Activated naive CD8-positive, alpha-beta T cell treated with anti-CD3 and anti-CD28 coated beads for 36 hours (primary cell): Measurements from ENCODE around the gene DNAL1. TPM values are rescaled to one million over a fixed set of nuclear protein-coding genes. Genes with fewer than 3 reads are reported as not detected.
"Not testable (repeated sequence)": the region's sequence is repeated elsewhere in the genome, so short reads cannot be mapped to it uniquely, and the experiment has no call there.

ENCODE experiments used
- DNase-seq: peaks from one replicate; pipeline ENCODE4 v3.0.0; 2021
- H3K27ac Mint-ChIP-seq: one replicate; pipeline ENCODE4 v1.8.0; 2022; ENCODE audit warnings: mild to moderate bottlenecking, moderate library complexity, mixed read lengths
- H3K27me3 Mint-ChIP-seq: one replicate; pipeline ENCODE4 v1.8.0; 2022; ENCODE audit warnings: mild to moderate bottlenecking, mixed read lengths
- H3K36me3 Mint-ChIP-seq: one replicate; pipeline ENCODE4 v1.8.0; 2021; ENCODE audit warnings: mild to moderate bottlenecking, mixed read lengths
- H3K4me1 Mint-ChIP-seq: one replicate; pipeline ENCODE4 v1.8.0; 2021; ENCODE audit warnings: mixed read lengths
- H3K4me3 Mint-ChIP-seq: one replicate; pipeline ENCODE4 v1.8.0; 2022; ENCODE audit warnings: mild to moderate bottlenecking, moderate library complexity, mixed read lengths
- H3K9me3 Mint-ChIP-seq: one replicate; pipeline ENCODE4 v1.8.0; 2022; ENCODE audit warnings: mixed read lengths
- total RNA-seq, 2 experiments: library from RNA; stranded (reverse); gene quantifications; one replicate each; pipeline ENCODE4 v1.2.3, GENCODE V29; 2021

Gene DNAL1
- total RNA-seq, 2 experiments from 2014 or later: 7.7 to 11.9 TPM

DNA sequence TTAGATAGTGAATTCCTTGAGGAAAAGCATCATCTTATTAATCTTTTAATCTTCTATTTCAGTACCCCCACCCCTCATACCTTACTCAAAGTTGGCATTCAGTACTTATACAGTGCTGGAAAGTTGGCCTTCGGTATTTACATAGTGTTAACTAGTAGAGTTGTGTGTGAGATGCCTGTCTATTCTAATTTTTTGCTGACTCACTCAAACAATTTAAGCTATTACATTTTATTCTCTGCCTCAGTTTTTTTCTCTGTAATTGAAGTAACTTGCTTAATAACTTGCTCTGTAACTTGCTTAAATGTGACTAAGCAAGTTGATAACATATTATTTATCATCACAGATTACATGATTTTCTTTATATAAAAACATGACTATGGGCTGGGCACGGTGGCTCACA, 20.3 kb downstream of the DNAL1 start:
- no peaks in the 10 kb centered on the region for H3K4me1 Mint-ChIP-seq
- H3K4me3 Mint-ChIP-seq: no peak overlapping the region
- H3K9me3 Mint-ChIP-seq: no peaks in the 10 kb centered on the region
- H3K27ac Mint-ChIP-seq: no peak overlapping the region
- H3K36me3 Mint-ChIP-seq: peaks cover 2% of the 10 kb centered on the region
- no peak for DNase-seq
- H3K27me3 Mint-ChIP-seq: no peaks in the 10 kb centered on the region

DNA sequence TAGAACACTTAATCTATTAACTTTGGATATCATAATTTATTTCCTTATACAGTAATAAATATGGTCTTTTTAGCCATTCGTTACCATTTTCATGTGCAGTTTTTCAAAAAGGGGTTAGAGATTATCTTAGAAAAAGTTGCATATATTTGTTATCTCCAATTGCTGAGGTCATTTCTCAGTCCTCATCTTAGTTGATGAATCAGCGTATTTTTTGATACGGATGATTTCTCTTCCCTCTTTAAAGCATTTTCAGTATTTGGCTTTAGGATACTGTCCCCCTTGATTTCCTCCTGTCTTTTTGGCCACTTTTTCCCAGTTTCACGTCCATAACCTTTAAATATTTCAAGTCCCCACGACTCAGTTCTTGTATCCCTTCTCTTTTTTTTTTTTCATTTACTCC, 21.8 kb downstream of the DNAL1 start:
- Mint-ChIP-seq H3K4me1 (no peaks in the 10 kb centered on the region), H3K9me3 (no peaks in the 10 kb centered on the region), H3K36me3 (peaks cover 2% of the 10 kb centered on the region), H3K4me3 (no peak overlapping the region), H3K27ac (no peak overlapping the region), H3K27me3 (no peaks in the 10 kb centered on the region)
- no peak for DNase-seq

DNA sequence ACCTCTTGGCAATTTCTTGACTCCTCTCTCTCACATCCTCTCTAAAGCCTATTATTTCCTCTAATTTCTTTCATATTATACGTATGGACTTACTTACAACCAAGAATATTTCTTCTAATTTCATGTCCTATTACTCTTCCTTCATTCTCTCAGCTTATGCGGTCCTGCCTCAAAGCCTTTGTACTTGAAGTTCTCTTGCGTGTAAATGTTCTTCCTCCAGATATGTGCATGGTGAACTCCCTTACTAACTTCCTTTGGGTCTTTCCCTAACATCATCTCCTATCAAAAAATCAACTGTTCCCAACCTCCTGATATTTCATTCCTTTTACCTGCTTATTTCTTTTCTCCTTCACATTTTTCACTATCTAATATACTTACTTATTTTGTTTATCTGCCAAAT, 23.1 kb downstream of the DNAL1 start:
- Mint-ChIP-seq H3K27ac (no peak overlapping the region), H3K36me3 (peaks cover 2% of the 10 kb centered on the region), H3K4me1 (no peaks in the 10 kb centered on the region), H3K9me3 (no peaks in the 10 kb centered on the region), H3K4me3 (no peak overlapping the region), H3K27me3 (no peaks in the 10 kb centered on the region)
- no peak for DNase-seq

DNA sequence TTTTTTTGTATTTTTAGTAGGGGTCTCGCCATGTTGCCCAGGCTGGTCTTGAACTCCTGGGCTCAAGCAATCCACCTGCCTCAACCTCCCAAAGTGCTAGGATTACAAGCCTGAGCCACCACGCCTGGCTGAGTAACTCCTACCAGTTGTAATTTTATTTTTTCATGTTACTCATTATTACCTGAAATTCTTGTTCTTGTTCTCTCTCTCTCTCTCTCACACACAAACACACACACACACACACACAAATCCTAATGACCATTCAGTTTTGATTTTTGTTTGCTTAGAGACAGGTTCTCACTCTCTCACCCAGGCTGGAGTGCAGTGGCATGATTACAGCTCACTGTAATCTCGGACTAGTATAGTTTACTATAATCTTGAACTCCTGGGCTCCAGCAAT, 30.2 kb downstream of the DNAL1 start:
- no peaks in the 10 kb centered on the region for H3K36me3 Mint-ChIP-seq
- no peaks in the 10 kb centered on the region for H3K4me1 Mint-ChIP-seq
- no peaks in the 10 kb centered on the region for H3K9me3 Mint-ChIP-seq
- no peak for DNase-seq
- H3K27me3 Mint-ChIP-seq: no peaks in the 10 kb centered on the region
- H3K27ac Mint-ChIP-seq: no peak overlapping the region
- no peak overlapping the region for H3K4me3 Mint-ChIP-seq

DNA sequence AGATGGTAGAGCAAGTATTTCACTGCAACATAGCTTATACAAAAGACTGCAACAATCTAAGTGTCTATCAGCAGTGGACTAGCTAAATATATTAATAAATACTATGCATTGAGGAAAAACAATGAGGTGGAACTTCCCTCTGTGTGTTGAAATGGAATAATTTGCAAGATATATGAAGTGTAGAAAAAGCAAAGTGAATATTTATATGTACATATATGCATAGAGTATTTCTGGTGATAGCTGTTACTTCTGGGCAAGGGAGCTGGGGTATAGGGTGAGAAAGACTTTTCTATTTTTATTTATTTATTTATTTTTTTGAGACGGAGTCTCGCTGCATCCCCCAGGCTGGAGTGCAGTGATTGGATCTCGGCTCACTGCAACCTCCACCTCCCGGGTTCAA, 33.9 kb downstream of the DNAL1 start:
- Mint-ChIP-seq H3K4me3 (no peak overlapping the region), H3K27ac (no peak overlapping the region), H3K27me3 (no peaks in the 10 kb centered on the region), H3K36me3 (no peaks in the 10 kb centered on the region), H3K9me3 (no peaks in the 10 kb centered on the region), H3K4me1 (no peaks in the 10 kb centered on the region)
- no peak for DNase-seq

DNA sequence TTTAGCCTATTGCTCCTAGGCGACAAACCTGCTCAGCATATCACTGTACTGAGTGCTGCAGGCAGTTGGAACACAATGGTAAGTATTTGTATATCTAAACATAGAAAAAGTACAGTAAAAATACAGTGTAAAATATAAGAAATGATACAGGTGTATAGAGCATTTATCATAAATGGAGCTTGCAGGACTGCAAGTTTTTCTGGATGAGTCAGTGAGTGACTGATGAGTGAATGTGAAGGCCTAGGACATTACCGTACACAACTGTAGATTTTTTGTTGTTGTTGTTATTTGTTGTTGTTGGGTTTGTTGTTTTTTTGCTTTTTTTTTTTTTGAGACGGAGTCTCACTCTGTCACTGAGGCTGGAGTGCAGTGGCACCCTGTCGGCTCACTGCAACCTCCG, 36.0 kb downstream of the DNAL1 start:
- no peaks in the 10 kb centered on the region for H3K27me3 Mint-ChIP-seq
- DNase-seq: no peak
- no peaks in the 10 kb centered on the region for H3K9me3 Mint-ChIP-seq
- no peak overlapping the region for H3K4me3 Mint-ChIP-seq
- H3K4me1 Mint-ChIP-seq: no peaks in the 10 kb centered on the region
- no peaks in the 10 kb centered on the region for H3K36me3 Mint-ChIP-seq
- no peak overlapping the region for H3K27ac Mint-ChIP-seq

DNA sequence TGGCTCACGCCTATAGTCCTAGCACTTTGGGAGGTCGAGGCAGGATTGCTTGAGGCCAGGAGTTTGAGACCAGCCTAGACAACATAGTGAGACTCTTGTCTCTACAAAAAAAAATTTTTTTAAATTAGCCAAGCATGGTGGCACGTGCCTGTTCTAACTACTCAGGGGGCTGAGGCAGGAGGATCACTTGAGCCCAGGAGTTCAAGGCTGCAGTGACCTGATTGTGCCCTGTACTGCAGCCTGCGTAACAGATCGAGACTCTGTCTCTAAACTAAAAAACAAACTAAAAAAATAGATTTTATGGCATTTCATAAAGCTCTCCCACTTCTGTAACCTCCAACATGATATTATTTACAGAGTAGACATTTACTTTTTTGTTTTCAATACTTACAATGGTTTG, 39.8 kb downstream of the DNAL1 start:
- no peak for DNase-seq
- no peaks in the 10 kb centered on the region for H3K36me3 Mint-ChIP-seq
- no peaks in the 10 kb centered on the region for H3K4me1 Mint-ChIP-seq
- H3K27me3 Mint-ChIP-seq: no peaks in the 10 kb centered on the region
- H3K9me3 Mint-ChIP-seq: no peaks in the 10 kb centered on the region
- H3K4me3 Mint-ChIP-seq: no peak overlapping the region
- no peak overlapping the region for H3K27ac Mint-ChIP-seq

DNA sequence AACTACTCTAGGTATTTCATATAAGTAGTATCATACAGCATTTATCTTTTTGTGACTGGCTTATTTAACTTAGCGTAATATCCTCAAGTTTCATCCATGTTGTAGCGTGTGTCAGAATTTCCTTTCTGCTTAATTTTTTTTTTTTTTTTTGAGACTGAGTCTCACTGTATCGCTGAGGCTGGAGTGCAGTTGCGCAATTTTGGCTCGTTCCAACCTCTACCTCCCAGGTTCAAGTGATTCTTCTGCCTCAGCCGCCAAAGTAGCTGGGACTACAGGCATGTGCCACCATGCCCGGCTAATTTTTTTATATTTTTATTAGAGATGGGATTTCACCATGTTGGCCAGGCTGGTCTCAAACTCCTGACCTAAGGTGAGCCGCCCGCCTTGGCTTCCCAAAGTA, 40.5 kb downstream of the DNAL1 start:
- no peak overlapping the region for H3K4me3 Mint-ChIP-seq
- H3K27me3 Mint-ChIP-seq: no peaks in the 10 kb centered on the region
- H3K27ac Mint-ChIP-seq: no peak overlapping the region
- no peaks in the 10 kb centered on the region for H3K4me1 Mint-ChIP-seq
- H3K9me3 Mint-ChIP-seq: no peaks in the 10 kb centered on the region
- no peaks in the 10 kb centered on the region for H3K36me3 Mint-ChIP-seq
- no peak for DNase-seq

DNA sequence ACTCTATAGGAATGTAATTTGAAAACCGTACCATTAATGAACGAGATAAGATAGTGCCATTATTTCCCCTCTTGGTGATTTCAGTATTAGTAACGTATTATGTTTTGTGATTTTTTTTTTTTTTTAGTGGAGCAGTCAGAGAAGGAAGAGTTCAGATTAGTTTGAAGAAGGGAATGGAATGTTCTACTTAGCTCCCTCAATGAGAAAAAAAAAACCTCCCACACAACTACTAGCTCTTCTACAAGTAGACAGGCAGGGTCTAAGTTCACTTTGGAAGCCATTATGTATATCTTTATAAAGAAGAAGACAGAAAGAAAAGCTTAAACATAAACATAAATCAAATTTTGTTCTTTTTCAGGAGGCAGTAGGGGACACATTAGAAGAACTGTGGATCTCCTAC, 42.1 kb downstream of the DNAL1 start:
- Mint-ChIP-seq H3K27ac (no peak overlapping the region), H3K4me1 (no peaks in the 10 kb centered on the region), H3K9me3 (no peaks in the 10 kb centered on the region), H3K27me3 (no peaks in the 10 kb centered on the region), H3K4me3 (no peak overlapping the region), H3K36me3 (no peaks in the 10 kb centered on the region)
- no peak for DNase-seq

DNA sequence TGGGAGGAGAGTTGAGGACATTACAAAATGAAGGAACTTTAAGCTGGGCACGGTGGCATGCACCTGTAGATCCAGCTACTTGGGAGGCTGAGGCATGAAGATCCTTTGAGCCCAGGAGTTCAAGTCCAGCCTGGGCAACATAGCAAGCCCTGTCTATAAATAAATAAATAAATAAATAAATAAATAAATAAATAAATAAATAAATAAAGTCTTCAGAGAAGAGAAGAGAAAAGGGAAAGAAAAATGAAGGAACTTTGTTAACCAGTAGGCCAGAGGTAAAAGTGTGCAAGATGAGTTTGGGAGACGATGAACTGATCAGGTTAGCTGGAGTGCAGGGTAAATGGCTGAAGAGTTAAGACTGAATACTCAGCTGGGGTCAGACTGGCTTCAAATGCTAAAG, 49.3 kb downstream of the DNAL1 start:
- Mint-ChIP-seq H3K27me3 (no peaks in the 10 kb centered on the region), H3K9me3 (no peaks in the 10 kb centered on the region), H3K4me1 (peaks cover 22% of the 10 kb centered on the region), H3K27ac (no peak overlapping the region), H3K4me3 (no peak overlapping the region), H3K36me3 (peaks cover 4% of the 10 kb centered on the region)
- DNase-seq: no peak

DNA sequence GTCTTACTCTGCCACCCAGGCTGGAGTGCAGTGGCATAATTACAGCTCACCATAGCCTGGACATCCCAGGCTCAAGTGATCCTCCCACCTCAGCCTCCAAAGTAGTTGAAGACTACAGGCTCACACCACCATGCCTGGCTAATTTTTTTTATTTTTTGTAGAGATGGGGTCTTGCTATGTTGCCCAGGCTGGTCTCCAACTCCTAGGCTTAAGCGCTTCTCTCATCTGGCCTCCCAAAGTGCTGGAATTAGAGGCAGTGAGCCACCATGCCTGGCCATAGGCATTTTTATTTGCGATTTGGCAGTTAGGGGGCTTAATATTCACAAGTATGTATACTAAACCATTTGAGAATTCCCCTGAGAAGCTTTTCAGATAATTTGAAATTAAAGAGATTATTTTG, 50.3 kb downstream of the DNAL1 start:
- DNase-seq: no peak
- Mint-ChIP-seq H3K36me3 (peaks cover 7% of the 10 kb centered on the region), H3K27me3 (no peaks in the 10 kb centered on the region), H3K27ac (no peak overlapping the region), H3K9me3 (no peaks in the 10 kb centered on the region), H3K4me3 (no peak overlapping the region), H3K4me1 (peaks cover 23% of the 10 kb centered on the region)

DNA sequence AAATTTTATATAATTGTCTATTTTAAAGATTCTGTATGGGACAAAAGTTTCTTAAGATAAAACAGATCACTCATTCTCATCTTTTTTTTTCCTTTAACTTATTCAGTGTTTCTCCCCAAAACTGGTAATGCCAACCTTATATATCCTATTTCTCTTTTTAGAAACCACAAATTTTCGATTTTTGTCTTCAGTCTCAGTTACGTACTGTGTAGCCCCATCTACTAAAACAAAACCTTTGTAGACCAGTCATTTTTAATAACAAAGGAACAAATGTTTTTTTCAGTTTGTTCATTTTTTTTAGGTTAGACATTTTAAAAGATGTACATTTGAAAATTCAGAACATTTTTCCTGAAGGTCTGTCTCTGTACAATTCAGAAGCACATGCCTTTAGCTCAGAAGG, 51.2 kb downstream of the DNAL1 start:
- H3K27ac Mint-ChIP-seq: peak overlapping the region; percentile 86

DNA sequence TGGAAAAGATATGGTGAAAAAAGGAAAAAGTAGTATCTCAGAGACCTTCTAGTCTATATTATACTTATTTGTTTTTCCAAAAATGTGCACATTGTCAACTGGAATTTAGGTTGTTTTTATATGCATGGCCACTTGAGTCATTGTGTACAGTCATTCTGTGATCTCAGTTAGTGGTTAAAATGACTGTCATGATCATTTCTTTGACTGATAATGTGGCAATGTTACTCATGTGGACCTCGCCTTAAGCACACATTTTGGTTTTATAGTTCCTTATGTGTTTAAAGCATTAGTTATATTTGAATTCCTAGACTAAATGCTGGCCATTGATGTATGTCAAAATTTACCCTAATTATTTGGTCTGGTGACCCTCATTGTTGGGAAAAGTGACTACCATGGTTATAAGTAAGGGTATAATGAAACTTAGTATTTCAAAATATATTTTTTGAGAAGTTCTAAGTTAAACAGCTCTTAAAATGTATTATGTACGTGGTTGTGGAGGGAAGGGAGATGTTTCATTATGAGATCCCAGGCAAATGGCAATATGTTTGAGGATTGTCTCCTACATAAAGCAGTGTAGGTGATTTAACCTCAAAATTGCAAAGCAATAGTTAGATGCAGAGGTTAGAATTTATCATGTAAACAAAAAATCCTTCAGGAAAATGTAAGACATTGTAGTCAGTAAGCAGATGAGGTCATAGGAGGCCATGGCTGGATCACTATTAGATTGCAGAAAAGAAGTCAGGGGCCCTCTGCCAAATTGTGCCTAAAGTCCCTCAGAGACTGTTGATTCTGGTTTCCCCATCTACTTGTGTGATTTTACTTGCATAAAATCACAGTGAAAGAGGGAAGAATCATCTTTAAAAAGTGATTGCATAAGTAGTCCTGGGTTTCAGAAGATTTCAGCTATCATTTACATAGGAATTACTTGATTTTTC, 51.9 kb downstream of the DNAL1 start:
- Mint-ChIP-seq H3K4me3 (peak overlapping the region; percentile 32), H3K9me3 (no peaks in the 10 kb centered on the region), H3K27me3 (no peaks in the 10 kb centered on the region), H3K4me1 (peaks cover 30% of the 10 kb centered on the region), H3K36me3 (peaks cover 7% of the 10 kb centered on the region), H3K27ac (peak overlapping the region; percentile 94)
- DNase-seq: no peak

More for the DNA sequence above, 51.2 kb downstream of the DNAL1 start:
- Mint-ChIP-seq H3K36me3 (peaks cover 7% of the 10 kb centered on the region), H3K4me3 (peak overlapping the region; percentile 19), H3K9me3 (no peaks in the 10 kb centered on the region), H3K27me3 (no peaks in the 10 kb centered on the region), H3K4me1 (peaks cover 30% of the 10 kb centered on the region)
- no peak for DNase-seq

DNA sequence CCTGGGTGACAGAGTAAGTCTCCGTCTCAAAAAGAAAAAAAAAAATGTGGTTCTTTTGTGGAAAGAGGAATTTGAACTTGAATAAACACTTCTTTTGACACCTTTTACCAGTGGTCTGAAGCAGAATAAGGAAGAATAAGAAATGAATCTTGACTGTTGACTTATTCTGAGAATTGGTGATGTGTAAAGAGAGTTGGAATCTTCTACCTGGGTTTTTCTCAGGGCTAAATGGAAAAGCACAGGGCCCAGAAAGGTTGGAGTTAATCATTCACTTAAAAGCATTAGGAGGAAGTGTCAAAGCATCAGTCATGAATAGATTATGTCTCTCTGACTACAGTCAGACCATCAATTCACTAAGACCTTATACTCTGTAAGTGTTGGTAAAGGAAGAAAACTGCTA, 55.5 kb downstream of the DNAL1 start:
- Mint-ChIP-seq H3K27ac (no peak overlapping the region), H3K4me3 (no peak overlapping the region), H3K9me3 (no peaks in the 10 kb centered on the region), H3K27me3 (no peaks in the 10 kb centered on the region), H3K4me1 (peaks cover 30% of the 10 kb centered on the region), H3K36me3 (peaks cover 3% of the 10 kb centered on the region)
- DNase-seq: no peak

DNA sequence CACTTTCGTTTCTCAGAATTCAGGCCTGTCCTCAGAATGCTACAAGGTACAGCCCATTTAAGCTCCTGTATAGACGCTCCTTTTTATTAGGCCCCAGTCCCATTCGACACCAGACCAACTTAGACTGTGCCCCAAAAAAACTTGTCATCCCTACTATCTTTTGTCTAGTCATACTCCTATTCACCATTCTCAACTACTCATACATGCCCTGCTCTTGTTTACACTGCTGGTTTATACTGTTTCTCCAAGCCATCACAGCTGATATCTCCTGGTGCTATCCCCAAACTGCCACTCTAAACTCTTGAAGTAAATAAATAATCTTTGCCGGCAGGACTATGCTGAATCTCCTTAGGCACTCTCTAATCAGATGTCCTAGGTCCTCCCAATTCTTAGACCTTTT, 63.3 kb downstream of the DNAL1 start:
- DNase-seq, H3K9me3 Mint-ChIP-seq, H3K4me1 Mint-ChIP-seq, H3K27me3 Mint-ChIP-seq, H3K36me3 Mint-ChIP-seq, H3K4me3 Mint-ChIP-seq, H3K27ac Mint-ChIP-seq: not testable (repeated sequence)

DNA sequence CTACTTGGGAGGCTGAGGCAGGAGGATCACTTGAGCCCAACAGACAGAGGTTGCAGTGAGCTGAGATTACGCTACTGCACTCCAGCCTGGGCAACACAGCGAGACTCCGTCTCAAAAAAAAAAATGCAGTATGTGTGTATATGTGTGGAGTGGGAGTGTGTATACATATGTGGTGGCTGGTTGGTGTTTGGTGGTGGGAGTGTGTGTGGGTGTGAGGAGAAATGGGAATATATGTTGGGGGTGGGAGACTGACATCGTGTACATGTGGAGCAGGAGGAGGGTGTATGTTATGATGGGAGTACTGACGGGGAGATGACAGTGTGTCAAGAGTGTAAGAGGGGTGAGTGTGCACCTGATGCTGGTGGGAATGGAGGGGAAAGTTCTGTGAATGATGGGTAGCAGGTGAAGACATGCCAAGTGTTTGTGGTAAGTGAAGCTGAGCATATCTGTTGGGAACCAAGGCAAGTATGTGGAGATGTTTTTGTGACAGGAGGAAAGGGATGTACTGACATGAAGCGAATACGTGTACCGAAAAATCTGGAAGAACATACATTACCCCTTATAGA, 65.2 kb downstream of the DNAL1 start:
- H3K9me3 Mint-ChIP-seq: no peaks in the 10 kb centered on the region
- H3K4me3 Mint-ChIP-seq: no peak overlapping the region
- H3K27ac Mint-ChIP-seq: no peak overlapping the region
- peaks cover 15% of the 10 kb centered on the region for H3K4me1 Mint-ChIP-seq
- H3K27me3 Mint-ChIP-seq: no peaks in the 10 kb centered on the region
- DNase-seq: no peak
- peaks cover 5% of the 10 kb centered on the region for H3K36me3 Mint-ChIP-seq
